Embryonic facial prominence (tissue), 1 donor: ENCODE data around the gene ZNF814.
A peak's percentile ranks its signal among the peaks of the same experiment; 100 is the strongest.
"Not testable (repeated sequence)": the region's sequence is repeated elsewhere in the genome, so short reads cannot be mapped to it uniquely, and the experiment has no call there.

ENCODE experiments used
- DNase-seq: peaks from one replicate; pipeline ENCODE4 v3.0.0-alpha.2; 2016; ENCODE audit errors: extremely low spot score

The ZNF814 gene

DNA sequence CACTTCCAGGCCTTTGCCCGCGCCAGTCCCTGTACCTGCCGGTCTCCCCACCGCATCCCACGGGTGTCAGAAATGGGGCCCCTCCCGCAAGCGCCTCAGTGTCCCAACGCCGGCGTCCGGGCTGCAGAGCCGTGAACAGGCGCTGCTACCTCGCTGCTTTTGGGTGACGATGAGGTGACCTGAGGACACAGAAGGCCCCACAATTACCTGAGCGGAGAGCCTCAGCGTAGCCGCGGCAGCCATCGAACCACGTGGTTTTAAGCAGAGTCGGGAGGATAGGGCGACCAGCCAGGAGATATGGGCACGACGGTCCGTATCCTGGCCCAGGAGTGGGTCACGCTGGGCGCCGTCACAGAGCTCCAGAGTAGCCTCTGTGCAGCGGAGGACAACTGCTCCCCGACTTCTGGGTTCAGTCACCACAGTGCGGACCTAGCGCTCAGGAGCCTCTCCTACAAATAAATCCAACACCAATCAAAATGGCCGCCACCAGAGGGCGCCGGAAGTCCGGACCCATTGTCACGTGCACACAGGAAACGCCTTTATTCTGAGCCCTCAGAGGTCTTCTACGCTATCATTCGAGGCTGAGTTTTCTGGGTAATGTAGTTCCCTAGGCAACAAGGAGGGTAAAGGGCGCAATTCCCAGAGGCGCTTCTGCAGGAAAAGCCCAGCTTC, at the start of gene ZNF814:
Gene ZNF814 (minus strand): TSS at position 478 of the 672 bp plus-strand sequence. CDS start 235 bp downstream, at position 243.
- DNase-seq = peak; percentile 84

DNA sequence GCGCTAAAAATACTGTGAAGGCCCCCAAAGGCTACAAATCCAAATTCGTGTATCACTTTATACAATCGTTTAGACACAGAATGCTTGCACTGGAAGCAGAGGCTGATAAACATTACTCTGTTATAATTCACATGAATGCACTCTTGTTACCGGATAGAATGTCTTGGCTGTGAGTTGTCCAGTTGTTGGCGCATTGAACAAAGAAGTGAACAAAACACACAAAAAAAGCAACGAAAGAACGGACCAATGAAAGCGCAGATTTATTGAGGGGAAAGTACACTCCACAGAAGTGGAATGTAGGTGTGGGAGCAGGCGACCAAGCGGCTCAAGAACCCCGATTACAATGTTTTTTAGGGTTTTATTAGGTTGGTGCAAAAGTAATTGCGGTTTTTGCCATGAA, 46.9 kb upstream of the ZNF814 start:
- DNase-seq = no peak

DNA sequence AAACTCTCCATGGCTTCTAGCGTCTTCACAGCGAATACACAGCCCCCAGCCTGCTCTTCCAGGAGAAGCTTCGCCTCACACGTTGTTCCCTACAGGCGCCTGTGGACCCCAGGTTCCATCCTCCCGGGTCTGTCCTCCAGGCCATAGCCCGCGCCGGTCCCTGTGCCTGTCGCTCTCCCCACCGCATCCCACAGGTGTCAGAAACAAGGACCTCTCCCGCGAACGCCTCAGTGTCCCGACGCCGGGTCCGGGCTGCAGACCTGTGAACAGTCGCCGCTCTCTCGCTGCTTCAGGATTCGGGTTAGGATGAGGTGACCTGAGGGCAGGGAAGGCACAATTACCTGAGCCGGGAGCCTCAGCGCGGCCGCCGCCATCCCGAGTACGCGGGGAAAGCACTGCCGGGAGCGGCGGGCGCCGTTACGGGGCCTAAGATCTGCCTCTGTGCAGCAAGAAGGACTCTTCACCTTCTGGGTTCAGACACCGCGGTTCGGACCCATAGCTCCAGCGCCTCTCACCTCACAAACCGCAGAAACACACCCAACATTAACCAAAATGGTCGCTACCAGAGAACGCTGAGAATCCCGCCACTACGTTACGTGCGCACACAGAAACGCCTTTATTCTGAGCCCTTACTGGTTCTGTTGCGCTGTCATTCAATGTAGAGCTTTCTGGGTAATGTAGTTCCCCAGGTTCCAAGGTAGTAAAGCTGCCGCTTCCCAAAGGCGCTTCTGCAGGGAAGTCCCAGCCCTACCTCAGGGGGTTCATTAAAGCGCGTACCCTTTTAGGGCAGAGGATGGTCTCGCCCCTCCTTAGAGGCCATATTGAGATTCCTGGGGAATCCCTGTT, 46.2 kb upstream of the ZNF814 start, which contains the start of gene ZNF418:
Gene ZNF418 (minus strand): TSS at position 583 of the 846 bp plus-strand sequence. CDS start 1,580 bp downstream, outside the sequence.
- DNase-seq = peak; percentile 88

DNA sequence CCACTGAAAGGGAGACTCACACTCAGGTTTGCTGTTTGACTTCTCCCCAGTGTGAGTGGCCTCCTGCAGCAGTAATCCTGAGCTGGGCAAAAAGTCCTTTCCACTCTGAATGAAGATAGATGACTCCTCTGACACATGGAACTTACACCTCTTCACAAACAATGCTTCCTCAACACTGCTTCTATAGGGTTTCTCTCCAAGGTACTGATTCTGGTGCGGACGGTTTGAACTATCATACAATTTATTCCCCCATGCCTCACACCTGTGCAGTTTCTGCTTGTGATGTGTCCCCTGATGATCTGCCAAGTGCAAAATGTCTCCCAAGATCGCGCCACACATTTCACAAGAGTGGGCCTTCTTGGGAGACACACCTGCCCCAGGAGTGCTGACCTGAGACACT, 38.8 kb upstream of the ZNF814 start:
- no peak for DNase-seq

DNA sequence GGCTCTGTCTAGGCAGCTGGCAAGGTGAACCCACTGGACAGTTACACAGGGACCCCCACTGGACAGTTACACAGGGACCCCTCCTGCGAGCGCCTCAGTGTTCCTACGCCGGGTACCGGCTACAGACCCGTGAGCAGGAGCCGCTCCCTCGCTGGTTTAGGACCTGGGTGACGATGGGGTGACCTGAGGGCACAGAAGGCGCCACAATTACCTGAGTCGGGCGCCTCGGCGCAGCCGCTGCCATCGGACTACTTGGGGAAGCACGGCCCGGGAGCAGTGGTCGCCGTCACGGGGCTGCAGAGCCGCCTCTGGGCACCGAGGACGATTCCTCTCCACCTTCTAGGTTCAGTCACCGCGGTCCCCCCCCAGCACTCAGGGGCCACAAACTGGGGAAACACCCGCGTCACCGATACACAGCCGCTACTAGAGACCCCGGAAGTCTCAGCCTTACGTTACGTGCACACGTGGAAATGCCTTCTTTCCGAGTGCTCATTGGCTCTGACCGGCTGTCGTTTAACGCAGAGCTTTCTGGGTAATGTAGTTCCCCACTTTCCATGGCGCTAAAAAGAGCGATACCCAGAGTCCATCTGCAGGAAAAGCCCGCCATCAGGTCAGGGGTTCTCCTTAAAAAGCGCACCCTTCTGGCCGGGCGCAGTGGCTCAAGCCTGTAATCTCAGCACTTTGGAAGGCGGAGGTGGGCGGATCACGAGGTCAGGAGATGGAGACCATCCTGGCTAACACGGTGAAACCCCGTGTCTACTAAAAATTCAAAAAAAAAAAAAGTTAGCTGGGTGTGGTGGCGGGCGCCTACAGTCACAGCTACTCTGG, 27.5 kb upstream of the ZNF814 start, which contains the start of gene ZNF417:
Gene ZNF417 (minus strand): TSS at position 425 of the 828 bp plus-strand sequence. CDS start 181 bp downstream, at position 244.
- peak; percentile 87 for DNase-seq

DNA sequence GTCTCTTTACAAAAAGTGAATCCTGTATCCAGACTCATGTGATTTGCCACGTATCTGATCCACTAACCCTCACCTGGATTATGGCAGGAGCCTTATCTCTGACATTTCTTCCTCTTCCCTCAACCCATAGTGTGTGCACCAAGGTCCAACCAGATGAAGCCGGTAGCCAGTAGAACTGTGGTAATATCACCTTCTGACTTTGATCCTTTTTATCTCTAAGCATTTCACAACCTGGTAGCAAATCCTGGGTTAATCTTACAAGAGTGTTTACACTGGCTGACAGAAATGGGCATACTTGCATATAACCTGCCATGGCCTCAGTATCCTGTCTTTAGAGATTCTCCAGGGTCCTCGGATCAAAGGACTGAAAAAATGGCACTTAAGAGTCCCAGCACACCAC, 25.7 kb upstream of the ZNF814 start:
- DNase-seq = no peak

DNA sequence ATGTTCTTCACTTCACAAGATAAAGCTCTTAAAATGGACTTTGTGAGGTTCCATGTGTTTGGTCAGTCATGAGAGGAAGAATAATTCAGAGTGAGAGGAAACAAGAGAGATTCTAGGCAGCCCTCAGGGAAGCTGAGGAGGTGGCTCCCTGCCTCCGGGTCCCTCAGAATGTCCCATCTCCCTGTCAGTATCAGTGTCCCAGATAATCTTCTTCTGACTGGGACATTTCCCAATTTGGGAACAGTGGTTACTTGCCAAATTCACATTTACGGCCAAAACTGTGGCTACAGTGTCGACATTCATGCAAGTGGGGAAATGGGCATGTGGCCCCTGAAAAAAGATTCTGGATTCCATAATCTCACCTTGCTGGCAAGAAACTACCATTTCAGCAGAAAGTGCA, 18.6 kb upstream of the ZNF814 start:
- no peak for DNase-seq

DNA sequence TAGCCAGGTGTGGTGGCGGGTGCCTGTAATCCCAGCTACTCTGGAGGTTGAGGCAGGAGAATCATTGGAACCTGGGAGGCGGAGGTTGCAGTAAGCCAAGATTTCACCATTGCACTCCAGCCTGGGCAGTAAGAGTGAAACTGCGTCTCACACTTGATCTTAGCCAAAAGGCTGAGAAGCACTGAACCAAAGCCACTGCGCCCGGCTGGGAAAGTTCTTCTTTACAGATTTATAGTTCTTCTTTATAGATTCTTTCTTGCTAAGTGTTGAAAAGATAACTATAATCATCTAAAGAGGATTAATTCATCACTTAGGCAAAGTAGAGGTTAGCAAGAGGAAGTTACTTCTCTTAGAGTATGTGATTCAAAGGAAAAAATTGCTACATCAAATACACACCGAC, 16.4 kb upstream of the ZNF814 start:
- DNase-seq = no peak

DNA sequence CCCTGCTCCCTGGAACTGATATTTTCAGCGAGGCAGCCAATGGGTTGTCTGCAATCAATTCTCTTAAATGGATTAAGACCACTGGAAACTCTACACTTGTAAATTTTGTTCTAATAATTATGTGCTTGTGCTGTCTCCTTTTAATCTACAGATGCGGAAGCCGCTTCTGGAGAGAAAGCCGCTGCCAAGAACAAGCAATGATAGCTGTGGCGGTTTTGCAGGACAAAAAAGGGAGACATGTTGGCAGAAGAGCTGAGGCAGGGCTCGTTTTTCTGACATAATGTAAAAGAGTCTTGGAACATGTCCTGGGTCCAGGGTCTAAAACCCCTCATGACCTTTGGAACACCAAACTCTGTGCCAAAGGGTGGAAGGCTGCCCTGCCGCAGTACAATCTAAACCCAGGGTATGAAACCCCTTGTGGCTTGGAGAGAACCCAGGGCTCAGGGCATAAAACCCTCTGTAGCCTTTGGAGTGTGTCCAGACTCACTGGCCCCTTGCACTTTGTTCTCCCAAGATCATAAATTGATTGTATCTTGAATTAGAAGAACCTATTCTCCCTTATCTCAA, 14.9 kb upstream of the ZNF814 start:
- no peak for DNase-seq

DNA sequence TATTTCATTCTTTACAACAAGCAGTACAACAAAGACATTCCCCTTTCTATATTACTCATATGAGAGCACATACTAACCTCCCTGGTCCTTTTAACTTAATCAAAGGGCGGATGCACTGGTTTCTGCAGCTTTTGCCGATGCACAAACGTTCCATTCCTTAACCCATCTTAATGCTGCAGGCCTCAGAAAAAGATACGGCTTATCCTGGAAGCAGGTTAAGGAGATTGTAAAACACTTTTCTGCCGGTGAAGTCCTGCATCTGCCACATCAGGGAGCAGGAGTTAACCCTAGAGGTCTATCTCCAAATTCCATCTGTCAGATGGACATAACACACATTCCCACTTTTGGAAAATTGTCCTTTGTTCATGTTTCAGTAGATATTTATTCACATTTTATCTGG, 11.5 kb upstream of the ZNF814 start:
- no peak for DNase-seq

DNA sequence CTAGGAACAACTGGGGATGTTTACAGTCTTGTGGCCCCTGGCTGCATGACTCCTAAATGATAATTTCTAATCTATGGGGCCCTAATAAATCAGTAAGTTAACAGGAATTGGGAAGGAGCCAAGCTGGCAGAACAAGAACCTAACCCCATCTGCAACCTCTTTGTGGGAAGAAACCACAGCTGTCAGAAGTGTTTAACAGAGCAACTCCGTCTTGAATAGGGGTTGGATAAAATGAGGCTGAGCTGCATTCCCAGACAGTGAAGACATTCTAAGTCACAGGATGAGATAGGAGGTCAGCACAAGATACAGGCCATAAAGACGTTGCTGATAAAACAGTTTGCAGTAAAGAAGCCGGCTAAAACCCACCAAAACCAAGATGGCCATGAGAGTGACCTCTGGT, 1.9 kb upstream of the ZNF814 start:
- not testable (repeated sequence) for DNase-seq

DNA sequence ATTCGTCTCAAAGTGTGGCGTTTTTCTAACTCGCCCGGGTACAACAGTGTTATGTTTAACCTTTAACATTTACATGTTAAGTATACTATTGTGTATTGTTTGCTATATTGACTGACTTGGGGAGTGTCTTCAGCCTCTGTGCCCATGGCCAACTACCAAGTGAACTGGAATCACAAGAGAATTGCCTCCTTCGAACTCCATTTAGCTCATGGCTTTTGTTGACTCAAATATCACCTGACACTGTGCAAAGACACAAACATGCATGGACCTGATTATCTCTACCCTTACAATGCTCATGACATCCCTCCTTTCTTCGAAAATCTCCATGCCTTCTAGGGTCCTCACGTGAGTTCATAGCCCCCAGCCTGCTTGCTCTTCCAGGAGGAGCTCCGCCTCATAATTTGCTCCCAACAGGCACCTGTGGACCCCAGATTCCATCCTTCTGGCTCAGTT, 704 bp downstream of the ZNF814 start:
- no peak for DNase-seq

DNA sequence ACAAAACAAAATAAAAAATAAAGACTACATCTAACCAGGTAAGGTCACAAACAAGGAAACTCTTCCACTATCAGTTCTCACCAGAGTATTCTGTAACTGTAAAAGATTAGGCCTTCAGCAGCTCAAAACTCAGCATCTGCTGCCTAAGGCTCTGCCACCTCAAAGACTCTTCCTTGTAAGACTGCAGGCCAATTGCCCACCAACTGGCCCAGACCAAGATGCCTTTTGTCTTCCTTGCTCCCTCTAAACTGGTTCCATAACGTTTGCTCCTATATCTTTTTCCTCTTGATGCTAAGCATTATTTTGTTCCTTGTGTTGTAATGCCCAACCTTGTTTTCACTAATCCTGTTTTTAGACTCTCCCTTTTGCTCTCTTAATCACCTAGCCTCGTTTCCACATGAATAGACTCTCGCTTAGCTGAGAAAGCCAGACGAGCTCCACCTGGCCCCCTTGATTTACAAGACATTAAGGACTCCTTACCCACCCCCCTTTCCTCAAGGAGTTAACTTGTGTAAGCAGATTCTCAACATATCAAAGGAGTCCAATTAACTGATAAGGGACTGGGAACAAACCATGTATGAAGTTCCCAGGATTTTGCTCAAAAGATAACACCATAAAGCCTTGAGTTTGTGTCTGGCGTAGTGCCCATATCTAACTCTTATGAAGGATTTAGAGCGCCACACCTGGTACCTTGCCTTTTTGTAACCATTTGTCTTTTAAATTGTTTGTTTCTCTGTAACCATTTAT, 1.5 kb downstream of the ZNF814 start:
- DNase-seq = peak; percentile 13

DNA sequence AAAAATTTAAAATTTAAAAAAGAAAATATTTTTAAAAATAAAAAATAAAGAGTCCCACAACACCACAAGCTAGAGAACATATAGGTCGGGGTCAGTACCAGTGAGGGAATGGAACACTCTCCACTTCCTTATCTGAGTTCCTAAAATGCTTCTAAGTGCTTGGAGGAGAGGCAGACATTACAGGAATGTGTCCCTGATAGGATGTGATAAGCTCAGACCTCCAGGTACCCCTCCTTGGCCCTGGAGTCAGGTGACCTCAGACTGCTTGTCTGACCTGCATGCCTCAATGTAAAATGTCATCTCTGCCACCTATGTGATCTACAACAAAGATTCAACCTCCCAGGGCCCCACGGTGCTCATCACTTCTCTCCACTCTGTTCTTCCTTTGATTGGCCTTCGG, 2.8 kb downstream of the ZNF814 start:
- DNase-seq = no peak

DNA sequence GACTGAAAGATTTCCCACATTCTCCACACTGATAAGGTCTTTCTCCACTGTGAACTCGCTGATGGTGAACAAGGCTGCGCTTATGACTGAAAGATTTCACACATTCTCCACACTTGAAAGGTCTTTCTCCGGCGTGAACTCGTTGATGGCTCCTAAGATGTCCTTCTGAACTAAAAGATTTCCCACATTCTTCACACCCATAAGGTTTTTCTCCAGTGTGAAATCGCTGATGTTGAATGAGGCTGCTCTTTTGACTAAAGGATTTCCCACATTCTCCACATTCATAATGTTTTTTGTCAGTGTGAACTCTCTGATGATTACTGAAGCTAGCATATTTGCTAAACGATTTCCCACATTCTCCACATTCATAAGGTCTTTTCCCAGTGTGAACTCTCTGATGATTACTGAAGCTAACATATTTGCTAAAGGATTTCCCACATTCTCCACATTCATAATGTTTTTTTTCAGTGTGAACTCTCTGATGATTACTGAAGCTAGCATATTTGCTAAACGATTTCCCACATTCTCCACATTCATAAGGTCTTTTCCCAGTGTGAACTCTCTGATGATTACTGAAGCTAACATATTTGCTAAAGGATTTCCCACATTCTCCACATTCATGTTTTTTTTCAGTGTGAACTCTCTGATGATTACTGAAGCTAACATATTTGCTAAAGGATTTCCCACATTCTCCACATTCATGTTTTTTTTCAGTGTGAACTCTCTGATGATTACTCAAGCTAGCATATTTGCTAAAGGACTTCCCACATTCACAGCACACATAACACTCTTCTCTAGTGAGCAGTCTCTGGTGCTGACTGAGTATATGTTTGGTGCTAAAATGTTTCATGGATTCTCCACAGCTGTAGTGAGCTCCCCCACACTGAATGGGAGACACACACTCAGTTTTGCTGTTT, 14.7 kb downstream of the ZNF814 start:
- DNase-seq = not testable (repeated sequence)

DNA sequence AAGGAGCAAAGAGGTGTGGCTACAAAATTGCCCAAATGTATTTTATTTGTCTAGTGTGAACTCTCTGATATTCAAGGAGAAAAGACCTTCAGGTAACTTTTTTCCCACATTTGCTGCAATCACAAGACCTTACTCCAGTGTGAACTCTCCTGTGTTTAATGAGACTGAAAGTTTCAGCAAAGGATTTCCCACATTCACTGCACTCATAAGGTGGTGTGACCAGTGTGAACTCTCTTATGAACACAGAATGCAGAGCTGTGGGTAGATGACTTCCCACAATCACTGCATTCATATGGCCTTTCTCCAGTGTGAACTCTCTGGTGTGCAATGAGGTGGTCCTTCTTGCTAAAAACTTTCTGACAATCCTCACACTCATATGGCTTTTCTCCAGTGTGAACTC, 16.4 kb downstream of the ZNF814 start:
- no peak for DNase-seq

DNA sequence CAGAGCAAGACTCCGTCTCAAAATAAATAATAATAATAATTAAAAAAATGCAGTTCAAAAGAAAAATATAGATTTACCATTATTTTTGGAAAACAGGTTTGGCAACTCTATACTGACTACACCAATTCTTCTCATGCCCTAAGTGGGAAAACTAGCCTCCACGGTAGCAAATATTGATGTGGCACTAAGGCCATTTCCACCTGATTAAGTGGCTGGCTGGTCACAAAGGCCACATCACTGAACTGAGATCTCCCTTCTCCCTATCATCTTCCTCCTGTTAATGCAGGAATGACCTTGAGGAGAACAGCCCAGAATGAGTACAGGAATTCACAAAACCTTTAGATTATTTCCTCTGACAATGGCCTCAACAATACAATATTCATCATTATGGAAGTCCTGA, 18.6 kb downstream of the ZNF814 start:
- no peak for DNase-seq

DNA sequence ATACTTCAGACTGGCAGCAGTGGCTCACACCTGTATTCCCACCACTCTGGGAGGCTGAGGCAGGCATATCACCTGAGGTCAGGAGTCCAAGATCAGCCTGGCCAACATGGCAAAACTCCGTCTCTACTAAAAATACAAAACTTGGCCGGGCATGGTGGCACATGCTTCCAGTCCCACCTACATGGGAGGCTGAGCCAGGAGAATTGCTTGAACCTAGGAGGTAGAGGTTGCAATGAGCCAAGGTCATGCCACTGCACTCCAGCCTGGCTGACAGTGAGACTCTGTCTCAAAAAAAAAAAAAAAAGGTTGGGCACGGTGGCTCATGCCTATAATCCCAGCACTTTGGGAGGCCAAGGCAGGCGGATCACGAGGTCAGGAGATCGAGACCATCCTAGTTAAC, 19.2 kb downstream of the ZNF814 start:
- not testable (repeated sequence) for DNase-seq

DNA sequence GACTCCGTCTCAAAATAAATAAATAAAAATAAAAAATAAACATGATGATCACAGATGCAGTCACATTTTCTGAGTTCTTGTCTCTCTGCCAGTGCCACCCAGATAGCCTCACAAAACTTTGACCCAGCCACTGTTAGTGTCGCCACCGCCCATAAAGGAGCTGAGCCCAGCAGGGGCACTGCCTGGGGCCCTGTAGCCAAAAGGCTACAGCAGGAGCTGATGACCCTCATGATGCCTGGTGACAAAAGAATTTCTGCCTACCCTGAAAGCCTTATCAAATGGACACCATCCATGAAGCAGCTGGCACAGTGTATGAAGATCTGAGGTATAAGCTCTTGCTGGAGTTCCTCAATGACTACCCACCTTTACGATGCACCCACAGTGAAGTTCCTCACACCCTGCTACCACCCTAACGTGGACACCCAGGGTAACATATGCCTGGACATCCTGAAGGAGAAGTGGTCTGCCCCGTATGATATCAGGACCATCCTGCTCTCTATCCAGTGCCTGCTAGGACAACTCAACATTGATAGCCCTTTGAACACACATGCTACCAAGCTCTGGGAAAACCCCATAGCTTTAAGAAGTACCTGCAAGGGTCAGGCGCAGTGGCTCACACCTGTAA, 20.9 kb downstream of the ZNF814 start:
- no peak for DNase-seq
